Activated CD8-positive, alpha-beta T cell treated with anti-CD3 and anti-CD28 coated beads for 36 hours (primary cell): Measurements from ENCODE around the gene ID3. TPM values are rescaled to one million over a fixed set of nuclear protein-coding genes. Genes with fewer than 3 reads are reported as not detected.

ENCODE experiments used
- ATAC-seq: fragments of 200-7000 bp; cut with Tn5 transposase; one replicate; pipeline ENCODE4 v1.10.0; 2021; ENCODE audit warnings: mild to moderate bottlenecking, moderate library complexity
- CTCF ChIA-PET: fragments of 350-600 bp; sonication (Branson Sonifier 250); formaldehyde crosslinking; loops from one replicate; lab custom pipeline; 2021; ENCODE audit warnings: antibody characterized with exemption; lab: Charles Lee
- POLR2A ChIA-PET: fragments of 350-600 bp; sonication (Branson Sonifier 250); formaldehyde crosslinking; loops from one replicate; lab custom pipeline; 2021; ENCODE audit warnings: antibody characterized with exemption; lab: Charles Lee
- DNase-seq: peaks from one replicate; pipeline ENCODE4 v3.0.0-alpha.2; 2020
- H3K27ac Mint-ChIP-seq: one replicate; pipeline ENCODE4 v1.8.0; 2021; ENCODE audit warnings: mild to moderate bottlenecking, mixed read lengths
- H3K27me3 Mint-ChIP-seq: one replicate; pipeline ENCODE4 v1.8.0; 2021; ENCODE audit warnings: mixed read lengths
- H3K36me3 Mint-ChIP-seq: one replicate; pipeline ENCODE4 v1.8.0; 2021; ENCODE audit warnings: low read depth, mixed read lengths
- H3K4me1 Mint-ChIP-seq: one replicate; pipeline ENCODE4 v1.8.0; 2021; ENCODE audit warnings: low read depth, mixed read lengths
- H3K4me3 Mint-ChIP-seq: one replicate; pipeline ENCODE4 v1.8.0; 2021; ENCODE audit warnings: mild to moderate bottlenecking, moderate library complexity, mixed read lengths
- H3K9me3 Mint-ChIP-seq: one replicate; pipeline ENCODE4 v1.8.0; 2021; ENCODE audit warnings: mixed read lengths
- CTCF ChIP-seq: fragments of 200-600 bp; IDR thresholded peaks from one replicate; pipeline ENCODE4 v1.8.0; 2022; ENCODE audit warnings: antibody characterized with exemption, mild to moderate bottlenecking
- intact Hi-C: fragments of 100-400 bp; cut with micrococcal nuclease; formaldehyde crosslinking; loops from one replicate; pipeline ENCODE4 v1.10.0; 2022
- total RNA-seq, 2 experiments: library from RNA; stranded (reverse); gene quantifications; one replicate each; pipeline ENCODE4 v1.2.3, GENCODE V29; 2021

The ID3 gene
- total RNA-seq, 2 experiments from 2014 or later, result 70.4 to 74.3 TPM

- intact Hi-C loops, result loop anchor here (2.0 to 5.0 kb wide), 2 partner anchors 14 to 46 kb away; no protein-coding TSS in a partner anchor
Observed at GRCh38 chr1:23576338-23577055, 17.2 kb upstream of the ID3 start.

GRCh38 chr1:23575226-23575810, 16.0 kb upstream of the ID3 start:
- TF ChIP-seq CTCF, result no peak
- Mint-ChIP-seq H3K9me3 (peaks cover 2% of the 10 kb centered on the region), H3K36me3 (no peaks in the 10 kb centered on the region), H3K4me3 (no peak overlapping the region), H3K4me1 (peaks cover 54% of the 10 kb centered on the region), H3K27ac (peak overlapping the region; percentile 57), H3K27me3 (no peaks in the 10 kb centered on the region)
- no peak for DNase-seq
- intact Hi-C loops, result loop anchor here (5.0 kb wide), 1 partner anchor 47 kb away; no protein-coding TSS in a partner anchor
- ChIA-PET POLR2A (interaction anchor here (1.1 to 3.6 kb wide), 5 partner anchors 15 to 45 kb away, joined by 4 to 26 read pairs (median 13); no protein-coding TSS in a partner anchor), CTCF (interaction anchor here (0.5 to 16.5 kb wide), 7 partner anchors 12 to 90 kb away, joined by 3 to 168 read pairs (median 5); partner anchors contain the start of gene ID3)
- ATAC-seq, result no peak

More at GRCh38 chr1:23576338-23577055, 17.2 kb upstream of the ID3 start:
- peaks cover 59% of the 10 kb centered on the region for H3K4me1 Mint-ChIP-seq
- no peaks in the 10 kb centered on the region for H3K36me3 Mint-ChIP-seq
- H3K27ac Mint-ChIP-seq, result peak overlapping the region; percentile 85
- ChIA-PET POLR2A (interaction anchor here (1.0 to 3.6 kb wide), 14 partner anchors 8 to 51 kb away, joined by 3 to 26 read pairs (median 4); partner anchors contain the start of gene ID3), CTCF (interaction anchor here (0.6 to 16.5 kb wide), 19 partner anchors 8 to 89 kb away, joined by 3 to 168 read pairs (median 4); partner anchors contain the start of gene ID3)
- peak overlapping the region; percentile 11 for H3K4me3 Mint-ChIP-seq
- H3K27me3 Mint-ChIP-seq, result no peaks in the 10 kb centered on the region
- ATAC-seq (no peak), DNase-seq (no peak)
- TF ChIP-seq CTCF, result no peak
- H3K9me3 Mint-ChIP-seq, result peaks cover 2% of the 10 kb centered on the region

GRCh38 chr1:23574265-23574754, 15.0 kb upstream of the ID3 start:
- TF ChIP-seq CTCF, result no peak
- POLR2A ChIA-PET, result interaction anchor here (1.7 kb wide), 1 partner anchor 14 kb away, joined by 5 read pairs; no protein-coding TSS in a partner anchor
- intact Hi-C loops, result no loop called here
- no peaks in the 10 kb centered on the region for H3K27me3 Mint-ChIP-seq
- ATAC-seq, result no peak
- CTCF ChIA-PET, result interaction anchor here (1.0 to 16.5 kb wide), 4 partner anchors 17 to 62 kb away, joined by 4 to 168 read pairs (median 28); partner anchors contain the start of gene ID3
- H3K9me3 Mint-ChIP-seq, result peaks cover 2% of the 10 kb centered on the region
- no peaks in the 10 kb centered on the region for H3K36me3 Mint-ChIP-seq
- no peak overlapping the region for H3K4me3 Mint-ChIP-seq
- peak overlapping the region; percentile 51 for H3K27ac Mint-ChIP-seq
- H3K4me1 Mint-ChIP-seq, result peaks cover 48% of the 10 kb centered on the region
- no peak for DNase-seq

GRCh38 chr1:23573574-23574182, 14.4 kb upstream of the ID3 start:
- TF ChIP-seq CTCF, result no peak
- ChIA-PET CTCF (interaction anchor here (1.0 to 16.5 kb wide), 4 partner anchors 17 to 62 kb away, joined by 4 to 168 read pairs (median 28); partner anchors contain the start of gene ID3), POLR2A (interaction anchor here (0.7 to 1.7 kb wide), 5 partner anchors 14 to 118 kb away, joined by 3 to 5 read pairs (median 3); partner anchors contain the start of genes ID3 and RPL11)
- no peaks in the 10 kb centered on the region for H3K36me3 Mint-ChIP-seq
- H3K27ac Mint-ChIP-seq, result no peak overlapping the region
- ATAC-seq, result no peak
- no peak overlapping the region for H3K4me3 Mint-ChIP-seq
- peaks cover 2% of the 10 kb centered on the region for H3K27me3 Mint-ChIP-seq
- peaks cover 43% of the 10 kb centered on the region for H3K4me1 Mint-ChIP-seq
- no peak for DNase-seq
- H3K9me3 Mint-ChIP-seq, result peaks cover 2% of the 10 kb centered on the region
- intact Hi-C loops, result no loop called here
